ENCODE data around the gene TGFB1. TPM values are rescaled to one million over a fixed set of nuclear protein-coding genes. Genes with fewer than 3 reads are reported as not detected.

Gene TGFB1
- total RNA-seq, 1 experiment from 2014 or later = 42.6 TPM

GRCh38 chr19:41399091-41399490 lies 45.4 kb upstream of the TGFB1 start:
- Histone ChIP-seq H3K36me3 (ENCODE audit: control insufficient read depth, insufficient read depth, low read length) (peaks cover 8% of the 10 kb centered on the region; the same call in 1 of the 2 replicates), H3K27ac (ENCODE audit: low read length) (no peak overlapping the region), H3K9me3 (ENCODE audit: control insufficient read depth, insufficient read depth, low read depth, low read length) (no peaks in the 10 kb centered on the region), H3K4me1 (ENCODE audit: control insufficient read depth, insufficient read depth, low read length) (no peaks in the 10 kb centered on the region), H3K4me3 (ENCODE audit: low read depth in 2 of 2, low read length in 2 of 2) (no peak overlapping the region; a peak in 1 of 4 replicates), H3K27me3 (ENCODE audit: control insufficient read depth, insufficient read depth, low read length) (no peaks in the 10 kb centered on the region)
- ChIA-PET CTCF (no interaction called here), POLR2A (no interaction called here)
- DNase-seq (ENCODE audit: low read depth, low spot score) (no peak), ATAC-seq (no peak)
- BruUV-seq (replicated peaks) = no TSS peak
- intact Hi-C loops (cut with micrococcal nuclease; ENCODE audit: unreplicated experiment) = no loop called here
- in situ Hi-C loops (cut with HindIII; ENCODE audit: low pct_unique_long_range_greater_than_20kb, low sequenced_read_pairs) = no loop called here
- TF ChIP-seq SIN3A (IDR thresholded peaks at IDR 0.05; ENCODE audit: borderline replicate concordance, insufficient read depth, low read depth, low read length) (no peak), CTCF (IDR thresholded peaks at IDR 0.05) (no peak), POLR2AphosphoS5 (IDR thresholded peaks at IDR 0.05; ENCODE audit: low read depth, low read length) (no peak)

- ATAC-seq = no peak
- Histone ChIP-seq H3K4me1 (ENCODE audit: control insufficient read depth, insufficient read depth, low read length) (no peaks in the 10 kb centered on the region), H3K27ac (ENCODE audit: low read length) (peak overlapping the region; percentile 96), H3K4me3 (ENCODE audit: low read depth in 2 of 2, low read length in 2 of 2) (peak overlapping the region; percentile 91 to 100), H3K27me3 (ENCODE audit: control insufficient read depth, insufficient read depth, low read length) (no peaks in the 10 kb centered on the region), H3K36me3 (ENCODE audit: control insufficient read depth, insufficient read depth, low read length) (peaks cover 8% of the 10 kb centered on the region; the same call in 1 of the 2 replicates), H3K9me3 (ENCODE audit: control insufficient read depth, insufficient read depth, low read depth, low read length) (no peaks in the 10 kb centered on the region)
- DNase-seq (ENCODE audit: low read depth, low spot score) = no peak
- intact Hi-C loops (cut with micrococcal nuclease; ENCODE audit: unreplicated experiment) = no loop called here
- BruUV-seq (replicated peaks) = no TSS peak
- in situ Hi-C loops (cut with HindIII; ENCODE audit: low pct_unique_long_range_greater_than_20kb, low sequenced_read_pairs) = no loop called here
- CTCF ChIA-PET = no interaction called here
- POLR2A ChIA-PET = no interaction called here
- TF ChIP-seq TCF7L2 (IDR thresholded peaks at IDR 0.05; ENCODE audit: low read depth, low read length) = no peak
- no peak for TF ChIP-seq CTCF (IDR thresholded peaks at IDR 0.05)
- TF ChIP-seq POLR2AphosphoS5 (IDR thresholded peaks at IDR 0.05; ENCODE audit: low read depth, low read length) = no peak
- no peak for TF ChIP-seq REST (IDR thresholded peaks at IDR 0.05; ENCODE audit: insufficient read depth in 1 of 2, low read depth in 2 of 2, low read length in 1 of 2)
- TF ChIP-seq SIN3A (IDR thresholded peaks at IDR 0.05; ENCODE audit: borderline replicate concordance, insufficient read depth, low read depth, low read length) = no peak
Observed at GRCh38 chr19:41398598-41398997, 44.9 kb upstream of the TGFB1 start.
